NCI-H146 treated with DMSO at 0.1 percent for 48 hours (cell line): ENCODE results near the gene ZCCHC7.
"Not testable (repeated sequence)": the region's sequence is repeated elsewhere in the genome, so short reads cannot be mapped to it uniquely, and the experiment has no call there.

ENCODE experiments used
- DNase-seq: peaks from one replicate; lab custom pipeline; 2025; ENCODE audit not compliant: unreplicated experiment; lab: John Stamatoyannopoulos, UW

The ZCCHC7 gene

DNA sequence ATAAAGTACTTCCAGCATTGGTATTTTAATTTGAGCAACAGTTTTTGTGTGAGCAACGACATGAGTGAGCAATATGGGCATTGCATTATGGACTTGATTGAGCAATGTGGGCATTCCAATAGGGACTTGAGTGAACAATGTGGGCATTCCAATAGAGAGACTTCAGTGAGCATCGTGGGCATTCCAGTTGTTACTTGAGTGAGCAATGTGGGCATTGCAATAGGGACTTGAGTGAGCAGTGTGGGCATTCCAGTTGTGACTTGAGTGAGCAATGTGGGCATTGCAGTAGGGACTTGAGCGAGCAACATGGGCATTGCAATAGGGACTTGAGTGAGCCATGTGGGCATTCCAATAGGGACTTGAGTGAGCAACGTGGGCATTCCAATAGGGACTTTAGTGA is 52.2 kb downstream of the ZCCHC7 start:
- no peak for DNase-seq

DNA sequence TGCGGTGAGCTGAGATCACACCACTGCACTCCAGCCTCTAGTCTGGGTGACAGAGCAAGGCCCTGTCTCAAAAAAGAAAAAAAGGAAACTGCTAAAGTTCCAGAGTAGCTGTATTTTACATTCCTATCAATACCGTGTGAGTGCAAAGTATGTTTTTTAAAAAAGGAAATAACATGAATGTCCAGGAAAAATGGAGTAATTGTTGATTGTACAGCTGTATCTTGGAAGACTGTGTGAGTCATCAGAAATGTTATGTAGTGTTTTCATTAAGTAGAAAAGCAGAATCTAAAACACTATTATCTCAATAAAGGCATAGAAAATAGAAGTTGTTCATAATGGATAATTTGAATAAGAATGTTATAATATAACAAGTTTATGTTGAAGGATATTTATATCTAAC is 53.9 kb downstream of the ZCCHC7 start:
- no peak for DNase-seq

DNA sequence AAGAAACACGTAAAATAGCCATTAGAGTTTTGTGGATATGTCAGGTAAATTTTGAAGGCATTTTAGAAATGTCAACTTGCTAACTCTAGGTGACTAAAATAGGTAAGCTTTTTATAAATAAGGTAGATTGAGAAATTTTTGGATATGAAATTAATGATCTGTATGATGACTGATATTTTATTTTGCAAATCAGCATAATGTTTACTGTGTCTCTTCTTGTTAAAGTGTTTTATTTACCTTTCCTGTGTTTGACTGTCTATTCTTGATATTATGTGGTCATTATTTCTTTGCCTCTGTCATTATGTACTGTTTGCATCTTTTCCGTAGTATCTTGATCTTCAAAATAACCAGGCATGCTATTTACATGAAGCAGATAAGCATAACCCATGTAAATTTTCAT is 58.4 kb downstream of the ZCCHC7 start:
- DNase-seq = no peak

DNA sequence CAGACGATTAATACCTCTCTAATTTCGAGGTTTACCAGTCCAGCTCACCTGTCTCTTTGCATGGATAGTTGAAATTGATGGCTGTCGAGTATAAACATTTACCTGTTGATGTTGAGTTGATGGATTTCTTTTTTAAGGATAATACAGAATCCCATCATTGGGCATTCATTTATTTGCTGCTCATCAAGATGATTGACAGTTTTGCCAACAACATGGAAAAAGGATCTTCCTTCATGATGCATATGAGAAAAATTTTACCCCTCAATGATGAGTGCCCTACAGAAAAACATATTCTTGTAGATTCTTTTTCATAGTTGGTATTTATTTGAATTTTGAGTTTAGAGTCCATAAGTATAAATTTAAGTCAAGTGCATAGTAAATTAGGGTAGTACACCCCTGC is 59.2 kb downstream of the ZCCHC7 start:
- DNase-seq = no peak

DNA sequence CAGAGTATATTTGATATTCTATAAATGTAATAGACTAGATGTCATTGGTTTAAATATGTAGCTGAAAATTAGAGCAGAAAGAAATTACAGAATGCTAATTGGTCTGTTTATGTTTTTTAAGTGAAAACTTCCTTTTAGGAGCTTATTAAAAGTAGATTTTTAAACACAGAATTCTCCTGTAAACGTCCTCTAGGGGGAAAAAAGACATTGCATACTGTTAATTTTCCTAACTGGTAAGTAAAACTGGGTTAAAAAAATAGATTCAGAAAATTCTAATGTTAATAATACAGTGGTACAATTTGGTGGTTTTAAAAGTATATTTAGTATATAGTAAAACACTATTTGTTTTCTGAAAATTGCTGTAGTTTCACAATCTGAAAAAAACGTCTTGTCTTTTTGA is 59.8 kb downstream of the ZCCHC7 start:
- no peak for DNase-seq

DNA sequence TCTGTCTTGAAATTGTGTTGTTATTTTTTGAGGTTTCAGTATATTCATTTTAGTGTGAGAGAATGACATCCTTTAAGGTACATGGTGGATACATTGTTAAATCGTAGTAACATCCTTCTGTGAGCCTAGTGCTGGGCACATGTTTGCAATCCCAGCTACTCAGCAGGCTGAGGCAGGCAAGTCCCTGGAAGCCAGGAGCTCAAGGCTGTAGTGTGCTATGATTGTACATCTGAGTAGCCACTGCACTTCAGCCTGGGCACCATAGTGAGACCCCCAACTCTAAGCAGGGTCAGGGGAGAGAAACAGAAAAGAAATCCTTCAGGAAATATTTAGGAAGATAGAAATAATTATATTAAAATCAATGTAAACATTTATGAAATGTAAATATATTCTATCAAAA is 62.3 kb downstream of the ZCCHC7 start:
- no peak for DNase-seq

DNA sequence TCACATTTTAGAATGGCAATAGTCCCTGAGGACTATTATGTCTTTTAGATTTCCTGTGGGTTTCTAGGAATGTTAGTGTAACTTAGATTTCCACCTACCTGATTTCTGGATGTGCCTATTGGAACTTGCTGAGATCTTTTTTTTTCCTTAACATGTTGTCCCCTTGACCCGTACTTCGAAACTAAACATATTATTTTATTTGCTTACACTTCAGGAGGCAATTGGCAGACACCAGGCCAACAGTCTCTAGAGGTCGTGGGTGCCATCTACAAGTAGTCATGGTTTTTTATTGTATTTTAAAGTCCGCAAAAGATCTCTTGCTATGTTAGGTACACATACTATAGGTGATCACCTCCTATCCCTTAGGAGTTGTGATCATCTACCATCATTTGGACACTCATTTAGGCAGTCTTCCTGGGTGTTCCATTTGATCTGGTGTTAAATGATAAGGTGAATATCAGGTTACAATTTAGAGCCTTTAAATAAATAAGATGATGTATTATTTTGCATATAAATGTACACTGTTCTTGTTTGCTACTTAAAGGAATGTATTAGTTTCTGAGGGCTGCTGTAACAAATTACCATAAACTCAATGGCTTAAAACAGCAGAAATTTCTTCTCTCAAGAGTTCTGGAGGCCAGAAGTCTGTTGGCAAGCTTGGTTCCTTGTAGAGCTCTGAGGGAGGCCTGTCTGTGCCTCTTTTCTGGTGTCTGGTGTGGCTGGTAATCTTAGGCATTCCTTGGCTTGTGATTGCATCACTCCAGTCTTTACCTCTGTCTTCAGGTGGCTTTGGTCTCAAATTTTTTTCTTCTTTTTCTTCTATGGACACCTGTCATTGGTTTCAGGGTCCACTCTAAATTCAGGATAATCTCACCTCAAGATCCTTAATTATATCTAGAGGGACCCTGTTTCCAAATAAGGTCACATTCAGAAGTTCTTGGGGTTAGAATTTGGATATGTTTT is 64.8 kb downstream of the ZCCHC7 start:
- DNase-seq = no peak

DNA sequence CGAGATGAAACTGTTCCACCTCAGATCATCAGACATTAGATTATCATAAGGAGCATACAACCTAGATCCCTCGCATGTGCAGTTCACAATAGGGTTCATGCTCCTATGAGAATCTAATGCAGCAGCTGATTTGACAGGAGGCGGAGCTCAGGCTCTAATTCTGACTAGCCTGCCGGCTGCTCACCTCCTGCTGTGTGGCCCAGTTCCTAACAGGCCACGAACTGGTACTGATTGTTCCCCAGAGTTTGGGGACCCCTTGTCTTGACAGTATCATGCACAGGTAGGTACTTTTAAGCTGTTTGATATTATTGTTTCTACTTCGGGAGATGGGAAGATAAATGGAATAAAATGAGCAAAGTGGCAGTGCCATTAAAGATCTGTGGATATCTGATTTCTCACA is 66.9 kb downstream of the ZCCHC7 start:
- DNase-seq = no peak

DNA sequence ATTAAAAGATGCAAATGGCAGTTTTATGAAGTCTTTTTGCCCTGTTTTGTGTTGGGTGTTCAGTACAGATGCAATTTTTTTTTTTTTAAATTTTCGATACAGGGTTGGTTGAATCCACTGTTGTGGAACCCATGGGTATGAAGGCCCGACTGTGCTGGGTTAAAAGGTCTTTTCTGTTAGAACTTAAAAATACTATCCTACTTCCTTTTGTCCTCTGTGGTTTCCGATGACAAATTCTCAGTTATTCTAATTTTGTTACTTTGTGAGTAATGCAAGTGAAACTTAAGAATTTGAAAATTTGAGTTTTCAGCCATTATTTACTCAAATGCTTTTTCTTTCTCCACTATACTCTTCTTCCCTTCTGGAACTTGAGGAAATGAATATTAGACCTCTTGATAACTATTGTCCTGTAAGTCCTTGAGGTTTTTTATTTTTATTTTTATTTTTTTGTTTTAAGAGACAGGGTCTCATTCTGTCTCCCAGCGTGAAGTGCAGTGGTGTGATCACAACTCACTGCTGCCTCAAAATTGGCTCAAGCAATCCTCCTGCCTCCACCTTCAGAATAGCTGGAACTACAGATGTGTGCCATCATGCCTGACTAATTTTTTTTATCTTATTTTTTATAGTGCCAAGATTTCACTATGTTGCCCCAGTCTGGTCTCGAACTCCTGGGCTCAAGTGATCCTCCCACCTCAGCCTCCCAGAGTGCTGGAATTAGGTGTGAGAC is 67.5 kb downstream of the ZCCHC7 start:
- DNase-seq = no peak

DNA sequence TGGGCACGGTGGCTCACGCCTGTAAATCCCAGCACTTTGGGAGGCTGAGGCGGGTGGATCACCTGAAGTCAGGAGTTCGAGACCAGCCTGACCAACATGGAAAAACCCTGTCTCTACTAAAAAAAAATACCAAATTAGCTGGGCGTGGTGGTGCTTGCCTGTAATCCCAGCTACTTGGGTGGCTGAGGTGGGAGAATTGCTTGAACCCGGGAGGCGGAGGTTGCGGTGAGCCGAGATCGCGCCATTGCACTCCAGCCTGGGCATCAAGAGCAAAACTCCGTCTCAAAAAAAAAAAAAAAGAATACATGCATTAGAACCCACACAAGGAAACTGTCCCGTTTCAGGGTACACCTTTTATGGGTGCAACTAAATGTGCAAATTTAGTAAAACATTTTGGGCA is 70.4 kb downstream of the ZCCHC7 start:
- DNase-seq = not testable (repeated sequence)

DNA sequence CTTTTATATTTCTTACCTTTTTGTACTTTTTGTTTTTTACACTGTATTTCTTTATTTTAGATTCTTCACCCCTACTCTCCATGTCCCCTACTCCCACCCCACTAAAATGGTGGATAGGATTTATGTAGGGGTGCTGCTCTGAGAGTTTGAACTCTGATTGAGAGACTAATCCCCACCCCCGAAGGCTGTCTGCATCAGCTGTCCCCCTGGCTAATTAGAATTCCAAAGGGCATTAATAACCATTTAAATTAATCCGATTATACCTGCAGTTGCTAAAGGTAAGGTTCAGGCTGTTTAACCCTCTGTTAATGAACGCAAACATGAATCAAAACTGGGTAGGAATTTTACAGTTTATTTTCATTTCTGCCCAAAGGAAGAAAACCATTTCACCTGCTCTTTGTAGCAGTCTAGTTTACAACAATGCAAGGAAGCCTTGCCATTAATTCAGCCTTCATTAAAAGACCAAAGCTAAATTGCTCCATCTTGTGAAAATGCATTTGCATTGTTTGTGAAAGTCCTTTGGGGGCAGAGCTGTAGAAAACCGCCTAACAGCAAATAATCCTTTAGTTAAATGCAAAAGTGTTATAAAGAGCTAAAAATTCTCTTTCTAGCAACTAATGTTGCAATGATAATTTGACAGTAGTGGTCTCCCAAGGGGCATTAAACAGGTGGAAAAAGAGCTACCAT is 71.2 kb downstream of the ZCCHC7 start:
- no peak for DNase-seq

DNA sequence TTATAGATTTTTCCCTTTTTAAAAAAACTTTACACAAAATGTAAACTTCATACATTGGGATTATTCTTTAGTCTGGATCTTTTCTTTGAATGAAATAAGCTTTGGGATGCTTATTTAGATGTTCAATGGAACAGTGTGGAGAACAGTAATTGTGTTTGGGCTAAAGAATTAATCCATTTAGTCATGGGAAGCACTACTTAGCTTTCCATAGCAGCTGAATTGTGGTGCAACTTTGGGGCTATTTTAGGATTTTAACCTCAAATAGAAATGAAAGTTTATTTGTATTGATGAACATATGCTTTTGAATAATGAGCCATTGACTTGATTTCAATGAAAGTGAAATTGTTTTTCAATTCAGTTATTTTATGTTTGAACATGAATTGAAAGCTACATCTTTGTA is 72.4 kb downstream of the ZCCHC7 start:
- no peak for DNase-seq

DNA sequence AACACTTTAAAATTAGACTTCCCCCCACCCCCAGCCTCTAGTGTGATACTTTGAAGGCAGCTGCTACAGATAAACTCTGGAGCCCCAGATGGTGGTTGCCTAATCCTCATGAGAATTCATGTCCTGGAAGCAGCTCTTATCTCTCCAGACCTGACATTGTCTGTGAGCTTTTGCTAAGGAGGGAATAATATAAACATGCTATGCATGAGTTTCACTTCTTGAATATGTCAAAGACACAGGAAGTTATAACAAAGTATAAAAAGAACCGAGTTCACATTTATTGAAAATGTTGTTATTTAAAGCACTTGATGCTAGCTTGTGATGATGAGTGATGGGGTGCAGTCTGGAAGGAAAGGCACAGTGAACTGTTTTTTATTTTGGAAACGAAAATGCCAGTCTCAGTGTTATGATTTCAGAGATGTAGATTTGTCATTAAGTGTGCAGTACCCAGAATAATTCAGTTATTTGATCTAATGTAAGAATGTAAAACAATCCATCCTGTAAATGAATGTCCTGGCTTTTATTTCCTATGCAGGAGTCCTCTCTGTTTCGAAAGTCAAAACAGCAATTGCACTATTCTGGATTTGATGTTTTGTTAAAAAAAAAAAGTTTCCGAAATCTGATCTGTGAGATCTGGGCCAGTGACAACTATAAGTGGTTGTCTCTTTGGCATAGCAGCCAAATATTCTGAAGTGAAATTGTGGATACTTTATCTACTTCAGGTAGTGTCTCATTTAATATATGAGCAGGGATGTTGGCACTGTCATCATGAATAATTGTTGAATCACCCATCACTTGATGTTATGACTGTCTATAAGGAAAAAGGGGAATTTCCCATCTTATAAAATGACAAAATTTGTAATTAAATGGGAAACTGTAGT is 77.0 kb downstream of the ZCCHC7 start:
- DNase-seq = no peak

DNA sequence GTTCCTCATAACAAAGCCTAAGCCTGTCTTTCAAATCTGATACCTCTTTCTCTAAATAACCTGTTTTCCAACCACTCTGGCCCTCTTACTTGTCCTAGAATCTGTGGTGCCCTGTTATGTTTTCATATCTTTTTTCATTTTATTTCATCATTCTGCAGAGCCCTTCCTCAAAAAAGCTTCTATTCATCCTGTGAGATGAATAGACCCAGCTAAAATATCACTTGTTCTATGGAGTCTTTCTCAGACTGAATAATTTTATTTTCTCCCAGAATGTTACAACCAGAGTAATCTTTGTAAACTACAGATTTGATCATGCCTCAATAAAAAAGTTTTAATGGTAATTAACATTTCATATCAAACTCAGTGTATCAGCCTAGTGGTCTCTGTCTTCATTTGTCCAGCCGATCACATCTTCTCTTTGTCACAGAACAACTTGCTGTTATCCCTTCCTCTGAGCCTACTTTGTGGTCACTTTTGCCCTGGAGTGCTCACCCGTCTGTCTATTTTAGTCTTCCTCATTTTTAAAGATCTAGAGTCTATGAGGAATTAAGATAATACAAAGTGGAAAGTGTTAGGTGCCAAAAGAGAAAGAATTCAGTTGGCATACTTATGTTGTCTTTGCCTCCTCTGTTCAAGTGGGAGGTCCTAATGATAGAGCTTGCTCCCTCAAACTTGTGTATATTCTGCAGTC is 77.8 kb downstream of the ZCCHC7 start:
- no peak for DNase-seq

DNA sequence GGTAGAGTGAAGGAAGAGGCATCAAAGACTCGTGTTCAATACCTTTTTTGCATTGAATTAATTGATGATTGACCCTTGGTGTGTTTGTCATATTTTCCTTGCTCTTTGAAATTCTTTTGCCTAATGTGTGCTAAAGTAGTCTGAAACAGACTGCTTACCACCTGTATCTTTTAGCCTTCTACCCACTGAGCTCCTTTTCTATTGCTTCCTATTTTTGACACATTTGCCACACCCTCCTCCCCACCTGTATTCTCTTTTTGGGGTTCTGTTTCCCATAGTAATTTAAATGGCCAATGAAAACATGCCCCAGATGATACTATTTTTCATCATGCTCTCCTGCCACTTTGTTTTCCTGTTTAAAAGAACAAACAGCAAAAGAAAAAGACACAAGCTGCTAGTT is 78.5 kb downstream of the ZCCHC7 start:
- no peak for DNase-seq

DNA sequence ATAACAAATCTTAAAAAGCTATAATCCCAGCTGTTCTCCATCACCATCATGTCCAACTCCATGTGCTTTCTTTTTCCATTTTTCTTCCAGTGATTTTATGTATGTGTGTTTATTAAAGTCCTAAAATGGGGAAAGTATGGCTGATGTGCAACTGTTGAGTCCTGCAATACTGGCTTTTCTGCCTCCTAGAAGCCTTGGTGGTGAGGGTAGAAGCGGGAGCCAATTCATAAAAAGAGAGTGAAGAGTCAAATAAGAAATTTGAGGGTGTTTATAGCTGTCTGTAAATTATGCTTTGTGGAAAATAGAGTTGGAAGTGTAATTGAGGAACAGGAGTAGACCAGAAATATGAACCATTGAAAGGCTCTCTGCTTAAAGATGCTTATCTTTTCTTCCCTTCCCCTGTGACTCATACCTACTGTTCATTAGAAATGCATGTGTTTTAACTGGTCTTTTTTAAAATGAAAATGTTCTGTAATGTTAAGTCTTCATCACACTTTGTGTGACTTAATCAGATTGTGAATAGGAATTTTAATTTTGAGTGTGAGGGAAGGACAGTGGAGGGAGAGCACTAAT is 80.1 kb downstream of the ZCCHC7 start:
- DNase-seq = no peak

DNA sequence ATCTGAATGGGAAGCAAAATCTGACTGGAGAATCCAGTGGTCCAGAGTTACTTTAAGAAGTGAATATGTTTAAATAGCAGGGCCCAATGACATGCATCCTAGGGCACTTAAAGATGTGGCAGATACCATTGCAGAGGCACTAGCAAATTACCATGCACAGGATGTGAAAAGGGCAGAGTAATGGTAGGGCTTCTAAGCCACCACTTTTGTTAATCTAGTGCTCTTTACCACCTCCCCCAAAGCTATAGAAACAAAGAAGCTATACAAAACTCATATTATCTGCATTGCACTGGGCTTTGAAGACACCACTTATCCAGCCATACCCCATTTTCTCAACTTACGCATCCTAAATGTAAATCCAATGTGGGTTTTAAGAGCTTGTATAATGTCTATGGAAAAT is 81.2 kb downstream of the ZCCHC7 start:
- no peak for DNase-seq

DNA sequence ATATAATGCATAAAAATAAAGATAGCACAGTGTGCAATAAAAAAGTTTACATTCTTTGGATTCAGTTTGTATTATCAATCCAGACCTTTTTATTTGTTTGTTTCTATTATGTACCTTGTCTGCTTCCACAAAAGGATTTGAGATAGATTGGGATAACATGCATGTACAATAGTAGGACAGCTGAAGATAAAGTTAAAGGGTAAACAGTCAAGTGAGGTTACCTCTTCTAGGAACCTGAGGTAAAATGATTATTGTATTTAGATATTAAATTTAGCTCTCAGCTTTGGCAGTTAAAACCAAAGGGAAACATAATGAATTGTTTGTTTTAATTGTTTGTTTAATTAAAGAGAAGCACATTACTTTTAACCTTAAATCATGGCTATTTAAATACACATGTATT is 81.7 kb downstream of the ZCCHC7 start:
- no peak for DNase-seq

DNA sequence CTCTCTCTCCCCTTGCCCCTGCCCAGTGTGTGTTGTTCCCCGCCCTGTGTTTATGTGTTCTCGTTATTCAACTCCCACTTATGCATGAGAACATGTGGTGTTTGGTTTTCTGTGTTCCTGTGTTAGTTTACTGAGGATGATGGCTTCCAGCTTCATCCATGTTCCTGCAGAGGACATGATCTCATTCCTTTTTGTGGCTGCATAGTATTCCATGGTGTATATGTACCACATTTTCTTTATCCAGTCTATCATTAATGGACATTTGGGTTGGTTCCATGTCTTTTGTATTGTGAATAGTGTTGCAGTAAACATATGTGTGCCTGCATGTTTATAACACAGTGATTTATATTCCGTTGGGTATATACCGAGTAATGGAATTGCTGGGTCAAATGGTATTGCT is 83.1 kb downstream of the ZCCHC7 start:
- not testable (repeated sequence) for DNase-seq

DNA sequence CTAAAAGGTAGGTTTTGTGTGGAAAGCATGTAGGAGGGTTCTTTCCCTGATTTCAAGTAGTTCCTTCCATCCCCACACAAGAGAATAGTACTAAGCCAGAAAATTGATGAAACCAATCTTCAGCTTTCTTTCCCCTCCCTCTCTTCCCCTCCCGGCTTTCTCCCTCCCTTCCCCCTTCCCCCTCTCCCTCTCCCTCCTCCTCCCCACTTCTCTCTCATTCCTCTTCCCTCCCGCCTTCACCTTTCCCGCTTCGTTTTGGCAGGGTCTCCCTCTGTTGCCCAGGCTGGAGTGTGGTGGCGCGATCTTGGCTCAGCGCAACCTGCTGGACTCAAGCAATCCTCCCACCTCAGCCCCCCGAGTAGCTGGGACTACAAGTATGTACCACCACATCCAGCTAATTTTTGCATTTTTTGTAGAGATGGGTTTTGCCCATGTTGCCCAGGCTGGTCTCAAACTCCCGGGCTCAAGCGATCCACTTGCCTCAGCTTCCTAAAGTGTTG is 85.8 kb downstream of the ZCCHC7 start:
- no peak for DNase-seq
